ENCODE measurements around the gene UGT1A7.

DNA sequence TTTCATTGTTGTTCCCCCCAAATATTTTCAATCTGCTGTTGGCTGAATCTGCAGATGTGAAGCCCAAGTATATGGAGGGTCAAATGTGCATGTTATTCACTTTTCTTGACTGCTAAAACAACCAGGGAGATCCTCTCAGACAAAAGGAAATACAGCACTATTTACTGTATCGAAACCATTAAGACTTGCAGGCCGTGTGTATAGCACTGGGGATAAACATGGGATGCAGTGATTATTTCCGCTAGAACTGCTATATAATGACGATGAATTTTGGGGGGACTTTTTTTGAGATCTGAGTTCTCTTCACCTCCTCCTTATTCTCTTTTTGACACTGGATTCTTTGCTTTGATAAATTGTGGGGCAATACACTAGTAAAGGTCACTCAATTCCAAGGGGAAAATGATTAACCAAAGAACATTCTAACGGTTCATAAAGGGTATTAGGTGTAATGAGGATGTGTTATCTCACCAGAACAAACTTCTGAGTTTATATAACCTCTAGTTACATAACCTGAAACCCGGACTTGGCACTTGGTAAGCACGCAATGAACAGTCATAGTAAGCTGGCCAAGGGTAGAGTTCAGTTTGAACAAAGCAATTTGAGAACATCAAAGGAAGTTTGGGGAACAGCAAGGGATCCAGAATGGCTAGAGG is 74.9 kb downstream of the UGT1A7 start:
- no peak for TF ChIP-seq ZFX (IDR thresholded peaks at IDR 0.05; ENCODE audit: borderline replicate concordance)
- TF ChIP-seq, protein P1, sequence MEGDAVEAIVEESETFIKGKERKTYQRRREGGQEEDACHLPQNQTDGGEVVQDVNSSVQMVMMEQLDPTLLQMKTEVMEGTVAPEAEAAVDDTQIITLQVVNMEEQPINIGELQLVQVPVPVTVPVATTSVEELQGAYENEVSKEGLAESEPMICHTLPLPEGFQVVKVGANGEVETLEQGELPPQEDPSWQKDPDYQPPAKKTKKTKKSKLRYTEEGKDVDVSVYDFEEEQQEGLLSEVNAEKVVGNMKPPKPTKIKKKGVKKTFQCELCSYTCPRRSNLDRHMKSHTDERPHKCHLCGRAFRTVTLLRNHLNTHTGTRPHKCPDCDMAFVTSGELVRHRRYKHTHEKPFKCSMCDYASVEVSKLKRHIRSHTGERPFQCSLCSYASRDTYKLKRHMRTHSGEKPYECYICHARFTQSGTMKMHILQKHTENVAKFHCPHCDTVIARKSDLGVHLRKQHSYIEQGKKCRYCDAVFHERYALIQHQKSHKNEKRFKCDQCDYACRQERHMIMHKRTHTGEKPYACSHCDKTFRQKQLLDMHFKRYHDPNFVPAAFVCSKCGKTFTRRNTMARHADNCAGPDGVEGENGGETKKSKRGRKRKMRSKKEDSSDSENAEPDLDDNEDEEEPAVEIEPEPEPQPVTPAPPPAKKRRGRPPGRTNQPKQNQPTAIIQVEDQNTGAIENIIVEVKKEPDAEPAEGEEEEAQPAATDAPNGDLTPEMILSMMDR (IDR thresholded peaks at IDR 0.05), result no peak

All from 22Rv1 (cell line).